ENCODE data around the gene GRK4.

Gene GRK4

DNA sequence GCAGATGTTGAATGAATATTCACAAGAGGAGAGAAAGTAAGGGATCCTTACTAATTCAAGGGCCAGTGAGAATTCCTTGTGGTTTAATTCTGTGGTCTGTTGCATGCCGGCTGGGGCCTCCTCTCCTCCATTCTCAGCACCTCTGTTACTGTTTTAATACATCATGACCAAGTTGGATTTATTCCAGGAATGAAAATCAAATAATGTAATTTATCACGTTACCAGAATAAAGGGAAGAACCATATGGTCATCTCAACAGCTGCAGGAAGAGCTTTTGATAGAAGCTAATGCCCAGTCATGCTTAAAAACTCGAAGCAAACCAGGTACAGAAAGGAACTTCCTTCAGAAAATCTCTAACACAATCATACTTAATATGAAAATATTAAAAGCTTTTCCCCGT lies 54.1 kb downstream of the GRK4 start:
- no peak for DNase-seq

DNA sequence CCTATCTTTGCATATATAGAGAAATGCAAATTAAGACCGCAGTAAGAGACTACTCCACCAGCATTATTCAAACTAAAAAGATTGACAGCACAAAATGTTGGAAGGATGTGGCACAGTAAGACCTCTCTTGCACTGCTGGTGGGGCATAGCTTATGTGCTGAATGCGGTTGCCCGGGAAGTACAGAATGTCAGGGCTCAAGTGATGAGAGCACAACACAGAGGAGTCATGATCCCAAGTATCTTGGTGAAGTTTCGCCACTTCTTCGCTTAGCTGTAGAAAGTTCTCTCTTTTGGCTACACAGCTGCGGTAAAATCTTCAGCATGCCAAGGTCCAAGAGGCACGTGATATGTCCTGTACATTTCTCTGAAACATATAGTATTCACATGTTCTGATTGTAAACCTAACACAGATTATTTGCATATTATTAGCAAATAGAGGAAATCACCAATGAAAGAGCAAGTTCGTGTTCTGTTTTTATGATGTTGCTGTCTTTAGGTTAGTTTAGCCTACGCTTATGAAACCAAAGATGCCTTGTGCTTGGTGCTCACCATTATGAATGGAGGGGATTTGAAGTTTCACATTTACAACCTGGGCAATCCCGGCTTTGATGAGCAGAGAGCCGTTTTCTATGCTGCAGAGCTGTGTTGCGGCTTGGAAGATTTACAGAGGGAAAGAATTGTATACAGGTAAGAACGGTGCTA lies 55.9 kb downstream of the GRK4 start:
- no peak for DNase-seq

GRCh38 chr4:3021127-3021526 lies 57.8 kb downstream of the GRK4 start:
- no peak for DNase-seq

GRCh38 chr4:3021627-3022026 lies 58.3 kb downstream of the GRK4 start:
- DNase-seq, result no peak

- DNase-seq, result no peak
Measured at GRCh38 chr4:3022112-3022511, 58.7 kb downstream of the GRK4 start.

GRCh38 chr4:3022651-3023050 lies 59.3 kb downstream of the GRK4 start:
- no peak for DNase-seq

- no peak for DNase-seq
Measured at GRCh38 chr4:3025881-3026280, 62.5 kb downstream of the GRK4 start.

GRCh38 chr4:3026540-3026939 lies 63.2 kb downstream of the GRK4 start:
- no peak for DNase-seq

- no peak for DNase-seq
Measured at GRCh38 chr4:3029464-3029863, 66.1 kb downstream of the GRK4 start.

DNA sequence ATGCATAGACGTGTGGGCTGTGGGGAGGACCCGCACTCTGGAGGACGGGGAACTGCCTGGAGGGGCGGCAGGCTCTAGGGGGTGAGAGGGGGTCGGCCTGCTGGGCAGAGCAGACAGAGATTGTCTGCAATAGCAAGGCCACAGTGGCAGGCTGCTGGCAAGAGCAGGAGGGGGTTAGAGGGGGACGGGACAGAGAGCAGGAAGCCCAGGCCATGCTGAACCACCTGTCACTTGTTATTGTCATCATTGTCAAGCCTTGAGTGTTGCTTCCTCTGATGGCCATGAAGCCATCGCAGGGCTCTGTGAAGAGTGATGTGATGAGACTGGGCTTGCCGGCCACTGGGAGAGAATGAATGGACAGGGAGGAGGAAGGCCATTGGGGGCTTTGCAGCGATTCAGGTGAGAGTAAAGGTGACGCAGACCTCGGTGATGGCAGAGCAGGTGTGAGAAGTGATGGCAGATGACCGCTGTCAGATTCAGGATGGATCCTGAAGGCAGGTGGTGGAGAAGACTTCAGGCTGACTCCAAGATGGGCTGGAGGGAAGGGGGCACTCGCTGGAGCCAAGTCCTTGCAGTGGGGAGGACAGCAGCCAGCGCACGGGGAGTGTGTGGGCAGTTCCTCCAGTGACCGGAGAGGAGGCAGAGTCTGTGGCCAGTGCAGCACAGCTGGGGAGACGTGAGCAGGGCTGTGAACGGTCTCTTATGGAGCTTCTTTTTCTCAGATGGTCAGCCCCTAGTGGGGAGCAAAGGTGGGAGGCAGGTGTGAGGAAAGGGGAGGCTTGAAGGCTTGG lies 67.4 kb downstream of the GRK4 start:
- DNase-seq, result no peak

DNA sequence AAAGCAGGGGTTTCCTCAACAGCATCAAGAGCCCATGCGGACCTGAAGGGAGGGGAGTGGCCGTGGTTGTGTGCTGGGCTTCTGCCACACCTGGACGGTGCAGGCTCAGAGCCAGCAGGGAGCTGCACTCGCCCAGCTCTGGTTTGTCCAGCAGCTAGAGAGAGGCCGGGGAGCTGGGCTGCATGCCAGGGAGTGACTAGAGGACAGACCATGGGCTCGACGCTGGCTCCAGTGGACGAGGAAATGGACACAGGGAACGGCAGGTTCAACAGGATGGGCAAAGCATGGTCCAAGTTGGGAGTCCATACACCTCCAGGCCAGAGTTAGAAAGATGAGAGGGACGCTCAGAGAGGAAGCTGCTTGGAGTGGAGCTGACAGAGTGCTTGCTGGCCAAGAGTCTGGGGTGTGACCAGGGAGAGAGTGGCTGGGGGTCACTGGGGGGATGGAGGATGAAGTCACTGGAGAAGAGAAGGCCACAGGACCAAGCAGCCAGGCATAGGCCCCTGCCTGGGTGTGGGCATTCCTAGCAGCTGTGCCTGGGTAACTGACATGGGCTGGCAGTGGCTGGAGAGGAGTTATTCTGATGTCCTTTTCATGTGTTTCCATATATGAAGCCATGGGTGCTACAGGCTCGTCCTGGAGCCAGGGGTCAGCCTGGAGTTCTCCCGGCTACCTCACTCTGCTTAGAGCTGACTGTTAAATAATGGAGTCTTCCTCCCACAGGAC lies 68.1 kb downstream of the GRK4 start:
- no peak for DNase-seq

DNA sequence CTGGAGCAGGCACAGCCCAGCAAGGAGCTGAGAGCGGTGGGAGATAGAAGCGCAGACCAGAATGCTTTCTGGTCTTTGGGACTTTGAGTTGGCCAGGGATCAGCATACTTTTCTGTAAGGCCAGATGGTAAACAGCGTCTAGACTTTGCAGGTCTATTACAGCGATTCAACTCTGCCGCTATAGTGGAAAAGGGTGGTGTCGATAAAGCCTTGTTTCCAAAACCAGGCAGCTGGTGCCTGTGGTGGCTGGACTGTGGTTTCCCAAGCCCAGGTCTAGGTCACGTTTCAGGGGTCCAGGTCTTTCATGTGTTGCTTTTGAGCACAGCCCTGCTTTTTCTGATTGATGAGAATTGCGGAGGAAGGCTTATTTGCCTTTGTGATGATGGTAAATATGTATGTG lies 70.9 kb downstream of the GRK4 start:
- no peak for DNase-seq

DNA sequence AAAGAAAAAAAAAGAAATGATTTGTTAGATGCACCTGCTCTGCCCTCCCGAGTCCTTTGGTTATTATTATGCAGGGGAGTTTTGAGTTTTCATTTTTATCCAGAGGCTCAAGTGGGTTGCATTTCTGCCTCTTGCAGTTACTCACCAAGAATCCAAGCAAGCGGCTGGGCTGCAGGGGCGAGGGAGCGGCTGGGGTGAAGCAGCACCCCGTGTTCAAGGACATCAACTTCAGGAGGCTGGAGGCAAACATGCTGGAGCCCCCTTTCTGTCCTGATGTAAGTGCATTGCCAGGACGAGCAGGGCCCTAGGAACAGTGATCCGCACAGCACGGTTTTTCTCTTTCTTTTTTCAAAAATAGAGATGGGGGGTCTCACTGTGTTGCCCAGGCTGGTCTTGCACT lies 71.9 kb downstream of the GRK4 start:
- DNase-seq, result no peak

- DNase-seq, result no peak
Measured at GRCh38 chr4:3035674-3036073, 72.3 kb downstream of the GRK4 start.

DNA sequence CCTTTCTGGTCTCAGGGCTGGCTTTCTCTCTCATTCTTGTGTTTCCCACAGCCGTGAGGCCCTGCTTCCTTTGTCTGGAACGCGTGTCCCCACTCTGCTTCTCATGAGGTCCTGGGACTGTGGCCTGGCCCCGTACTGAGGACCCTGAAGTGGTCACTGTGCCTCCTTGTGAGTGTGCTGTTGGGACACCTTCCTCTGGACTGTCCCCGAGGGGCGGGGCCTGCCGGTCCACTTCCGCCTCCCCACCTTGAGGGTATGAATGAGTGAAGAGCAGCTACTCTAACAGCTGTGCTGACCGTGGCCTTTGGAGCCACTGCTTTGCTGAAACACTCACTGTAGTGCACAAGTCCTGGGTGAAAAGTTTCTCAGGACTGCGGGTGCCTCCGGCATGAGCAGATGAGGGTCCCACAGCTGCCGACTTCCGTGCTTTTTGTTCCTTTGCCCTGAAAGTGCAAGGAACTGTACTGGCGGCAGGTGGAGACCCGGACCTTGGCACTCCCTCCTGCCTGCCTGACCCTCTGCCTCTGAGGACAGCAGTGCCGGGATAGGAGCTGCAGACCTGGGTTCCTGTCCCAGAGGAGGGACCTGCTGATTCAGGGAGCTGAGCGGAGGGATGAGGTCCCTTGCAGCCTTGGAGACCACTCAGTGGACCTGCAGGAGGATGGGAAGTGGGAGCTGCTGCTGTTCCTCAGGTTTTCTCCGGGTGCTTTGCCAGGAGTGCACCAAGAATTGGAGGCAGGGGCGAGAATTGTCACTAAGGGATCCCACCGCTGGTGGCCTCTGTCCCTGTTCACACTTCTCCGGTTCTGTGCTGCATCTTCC lies 73.0 kb downstream of the GRK4 start:
- DNase-seq, result no peak

DNA sequence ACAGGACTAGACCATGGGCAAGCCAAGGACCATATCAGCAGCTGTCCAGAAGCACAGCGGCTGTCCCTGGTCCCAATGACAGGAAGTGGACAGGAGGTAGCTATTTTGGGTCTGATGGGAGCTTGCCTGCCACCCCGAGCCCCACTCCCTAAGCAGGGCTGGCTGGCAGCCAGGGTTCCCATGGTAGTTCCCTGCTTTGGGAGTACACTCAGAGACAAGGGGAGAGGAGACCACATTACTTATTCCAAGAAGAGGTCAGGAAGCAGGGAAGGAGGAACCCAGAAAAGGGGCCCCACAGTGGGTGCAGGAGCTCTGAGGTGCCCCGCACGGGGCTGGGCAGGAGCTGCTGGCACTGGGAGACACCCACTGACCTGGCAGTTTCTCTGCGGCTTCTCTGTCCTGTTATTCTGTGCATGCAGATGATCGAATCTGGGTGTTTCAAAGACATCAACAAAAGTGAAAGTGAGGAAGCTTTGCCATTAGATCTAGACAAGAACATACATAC lies 74.6 kb downstream of the GRK4 start:
- DNase-seq, result no peak

DNA sequence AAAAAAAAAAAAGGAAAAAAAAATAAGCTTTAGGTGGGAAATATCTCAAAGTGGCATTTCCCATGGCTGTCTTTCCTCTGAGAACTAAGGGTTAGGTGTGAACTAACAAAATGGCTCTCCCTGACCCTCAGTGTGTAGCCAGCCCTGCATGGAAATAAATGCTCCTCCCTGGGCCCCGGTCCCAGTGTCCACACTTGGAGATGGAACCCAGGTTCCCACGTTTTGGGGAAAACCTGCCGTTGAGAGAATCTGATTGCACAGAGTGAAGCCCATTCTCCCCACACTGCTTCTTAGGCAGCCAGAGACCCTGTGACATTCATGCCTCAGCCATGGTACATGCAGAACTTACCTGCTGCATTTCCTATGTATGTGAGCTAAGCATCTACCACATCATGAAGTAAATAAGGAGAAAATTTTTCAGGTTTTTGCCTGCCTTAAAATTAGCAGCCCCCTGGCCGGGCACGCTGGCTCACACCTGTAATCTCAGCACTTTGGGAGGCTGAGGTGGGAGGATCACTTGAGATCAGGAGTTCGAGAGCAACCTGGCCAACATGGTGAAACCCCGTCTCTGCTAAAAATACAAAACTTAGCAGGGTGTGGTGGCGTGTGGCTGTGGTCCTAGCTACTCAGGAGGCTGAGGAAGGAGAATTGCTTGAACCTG lies 76.5 kb downstream of the GRK4 start:
- DNase-seq, result no peak

- DNase-seq, result no peak
Measured at GRCh38 chr4:3040452-3041191, 77.3 kb downstream of the GRK4 start.

DNA sequence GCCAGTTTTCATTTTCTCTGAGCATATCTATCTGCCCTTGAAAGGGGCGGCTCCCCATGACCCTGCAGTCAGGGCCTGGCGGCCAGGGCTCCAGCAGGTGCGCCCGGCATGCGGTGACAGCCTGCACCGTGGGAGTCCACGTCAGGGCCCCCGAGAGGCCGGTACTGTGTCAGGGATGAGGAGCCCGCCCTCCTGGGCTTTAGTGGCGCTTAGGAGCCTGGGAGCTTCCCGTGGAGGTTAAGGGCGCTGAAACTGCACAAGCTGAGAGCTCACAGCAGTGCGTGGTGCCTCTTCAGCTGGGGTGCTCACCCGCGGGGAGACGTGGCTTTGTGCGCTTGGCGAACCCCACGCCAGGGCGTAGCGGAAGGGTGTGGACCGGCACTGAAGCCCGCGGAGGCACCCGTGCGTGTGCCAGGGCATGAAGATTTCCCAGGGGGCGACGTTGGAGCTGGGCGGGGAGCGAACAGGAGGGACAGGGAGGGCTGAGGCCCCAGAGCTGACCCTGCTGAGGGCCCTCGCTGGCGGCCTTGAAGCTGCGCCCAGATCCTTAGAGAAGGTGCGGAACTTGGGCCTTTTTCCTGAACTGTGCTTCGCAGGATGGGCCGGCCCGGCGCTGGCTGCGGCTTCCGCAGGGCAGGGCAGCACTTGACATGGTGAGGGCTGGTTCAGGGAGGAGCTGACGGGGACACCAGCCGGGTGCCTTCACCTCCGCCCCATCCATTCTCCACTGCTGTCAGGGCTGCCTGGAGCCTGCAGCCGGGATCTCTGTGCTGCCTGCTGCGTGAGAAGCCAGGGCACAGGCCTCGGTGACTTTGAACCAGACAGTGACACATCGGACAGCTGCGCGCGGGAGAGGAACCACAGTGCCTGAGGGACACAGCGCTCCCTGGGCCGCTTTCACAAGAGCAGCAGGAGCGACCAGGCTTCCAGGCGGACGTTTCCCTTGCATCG lies 78.1 kb downstream of the GRK4 start:
- DNase-seq, result no peak

DNA sequence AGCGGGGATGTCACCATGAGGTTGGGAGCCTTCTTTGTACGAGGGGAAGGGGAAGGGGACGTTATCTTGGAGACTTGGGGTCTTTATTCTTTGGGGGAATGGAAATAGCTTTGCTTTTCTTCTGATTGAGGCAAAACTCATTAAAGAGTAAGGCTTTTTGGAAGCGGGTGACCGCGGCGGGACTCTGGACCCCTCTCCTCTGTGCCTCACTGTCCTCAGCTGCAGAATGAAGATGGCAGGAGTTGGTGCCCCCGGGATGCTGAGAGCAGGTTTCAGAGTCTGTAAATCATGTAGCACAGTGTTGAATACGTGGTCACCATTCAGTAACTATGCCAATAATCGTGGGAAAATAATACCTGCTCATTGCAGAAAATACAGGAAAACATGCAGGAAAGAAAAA lies 78.9 kb downstream of the GRK4 start:
- DNase-seq, result no peak

All from GF-D8 (cell line).